G401.6 (cell line): ENCODE measurements around the gene ZNF497.

ENCODE experiments used
- FAIRE-seq: peaks from 2 replicates; lab custom pipeline; 2012; peaks lifted over from hg19 to GRCh38; lab: Jason Lieb, UNC

ZNF497 gene

GRCh38 chr19:58367698-58368454 is 5.3 kb upstream of the ZNF497 start:
- FAIRE-seq, result no peak

- no peak for FAIRE-seq
Observed at GRCh38 chr19:58366585-58367430, 4.3 kb upstream of the ZNF497 start.

GRCh38 chr19:58364146-58364545 is 1.6 kb upstream of the ZNF497 start:
- FAIRE-seq, result no peak

- FAIRE-seq, result no peak
Observed at GRCh38 chr19:58361900-58362271, 665 bp downstream of the ZNF497 start.

- no peak for FAIRE-seq
Observed at GRCh38 chr19:58357481-58358145, 4.9 kb downstream of the ZNF497 start.

- no peak for FAIRE-seq
Observed at GRCh38 chr19:58356766-58357480, 5.6 kb downstream of the ZNF497 start.

GRCh38 chr19:58355908-58356765 is 6.4 kb downstream of the ZNF497 start:
- FAIRE-seq, result no peak

- FAIRE-seq, result no peak
Observed at GRCh38 chr19:58355215-58355796, 7.2 kb downstream of the ZNF497 start.

- no peak for FAIRE-seq
Observed at GRCh38 chr19:58354478-58355030, 8.0 kb downstream of the ZNF497 start.

- no peak for FAIRE-seq
Observed at GRCh38 chr19:58353717-58354477, 8.7 kb downstream of the ZNF497 start.

- no peak for FAIRE-seq
Observed at GRCh38 chr19:58352760-58353671, 9.5 kb downstream of the ZNF497 start, which contains the start of gene A1BG. A1BG (minus strand) TSS chr19:58353492; CDS start chr19:58353437, 55 bp downstream.

GRCh38 chr19:58351990-58352755 is 10.4 kb downstream of the ZNF497 start:
- no peak for FAIRE-seq

GRCh38 chr19:58351558-58351878 is 11.0 kb downstream of the ZNF497 start:
- FAIRE-seq, result no peak

- no peak for FAIRE-seq
Observed at GRCh38 chr19:58350871-58351557, 11.5 kb downstream of the ZNF497 start.

GRCh38 chr19:58350001-58350861 is 12.3 kb downstream of the ZNF497 start:
- no peak for FAIRE-seq

GRCh38 chr19:58349590-58349989 is 13.0 kb downstream of the ZNF497 start:
- no peak for FAIRE-seq
